ENCODE data around the gene BID.
"Not testable (repeated sequence)": the region's sequence is repeated elsewhere in the genome, so short reads cannot be mapped to it uniquely, and the experiment has no call there.

BID gene

GRCh38 chr22:17712441-17712840 is 61.8 kb downstream of the BID start:
- in situ Hi-C loops (cut with MboI; ENCODE audit: low sequenced_read_pairs) = no loop called here

- in situ Hi-C loops (cut with MboI; ENCODE audit: low sequenced_read_pairs) = no loop called here
Measured at GRCh38 chr22:17710023-17710422, 64.2 kb downstream of the BID start.

- in situ Hi-C loops (cut with MboI; ENCODE audit: low sequenced_read_pairs) = no loop called here
Measured at GRCh38 chr22:17707526-17707925, 66.7 kb downstream of the BID start.

GRCh38 chr22:17706947-17707346 is 67.3 kb downstream of the BID start:
- in situ Hi-C loops (cut with MboI; ENCODE audit: low sequenced_read_pairs) = no loop called here

- in situ Hi-C loops (cut with MboI; ENCODE audit: low sequenced_read_pairs) = no loop called here
Measured at GRCh38 chr22:17705951-17706900, 68.0 kb downstream of the BID start.

- in situ Hi-C loops (cut with MboI; ENCODE audit: low sequenced_read_pairs) = no loop called here
Measured at GRCh38 chr22:17705546-17705945, 68.7 kb downstream of the BID start.

- in situ Hi-C loops (cut with MboI; ENCODE audit: low sequenced_read_pairs) = no loop called here
Measured at GRCh38 chr22:17703811-17704210, 70.5 kb downstream of the BID start.

- in situ Hi-C loops (cut with MboI; ENCODE audit: low sequenced_read_pairs) = no loop called here
Measured at GRCh38 chr22:17700778-17701177, 73.5 kb downstream of the BID start.

- in situ Hi-C loops (cut with MboI; ENCODE audit: low sequenced_read_pairs) = no loop called here
Measured at GRCh38 chr22:17699696-17700340, 74.5 kb downstream of the BID start.

GRCh38 chr22:17698948-17699347 is 75.3 kb downstream of the BID start:
- in situ Hi-C loops (cut with MboI; ENCODE audit: low sequenced_read_pairs) = no loop called here

- in situ Hi-C loops (cut with MboI; ENCODE audit: low sequenced_read_pairs) = not testable (repeated sequence)
Measured at GRCh38 chr22:17698276-17698675, 76.0 kb downstream of the BID start.

- in situ Hi-C loops (cut with MboI; ENCODE audit: low sequenced_read_pairs) = not testable (repeated sequence)
Measured at GRCh38 chr22:17697196-17697595, 77.1 kb downstream of the BID start.

- in situ Hi-C loops (cut with MboI; ENCODE audit: low sequenced_read_pairs) = no loop called here
Measured at GRCh38 chr22:17695986-17696385, 78.3 kb downstream of the BID start.

GRCh38 chr22:17694752-17695151 is 79.5 kb downstream of the BID start:
- in situ Hi-C loops (cut with MboI; ENCODE audit: low sequenced_read_pairs) = no loop called here

GRCh38 chr22:17694193-17694592 is 80.1 kb downstream of the BID start:
- in situ Hi-C loops (cut with MboI; ENCODE audit: low sequenced_read_pairs) = no loop called here

GRCh38 chr22:17692841-17693240 is 81.4 kb downstream of the BID start:
- in situ Hi-C loops (cut with MboI; ENCODE audit: low sequenced_read_pairs) = no loop called here

- in situ Hi-C loops (cut with MboI; ENCODE audit: low sequenced_read_pairs) = no loop called here
Measured at GRCh38 chr22:17684245-17684644, 90.0 kb downstream of the BID start.
